Measurements from ENCODE around the gene CLIC3. TPM values are rescaled to one million over a fixed set of nuclear protein-coding genes. Genes with fewer than 3 reads are reported as not detected.
A peak's percentile ranks its signal among the peaks of the same experiment; 100 is the strongest.

The CLIC3 gene
- total RNA-seq, 6 experiments from 2014 or later, result 0.37 to 0.51 TPM; not detected in 4

DNA sequence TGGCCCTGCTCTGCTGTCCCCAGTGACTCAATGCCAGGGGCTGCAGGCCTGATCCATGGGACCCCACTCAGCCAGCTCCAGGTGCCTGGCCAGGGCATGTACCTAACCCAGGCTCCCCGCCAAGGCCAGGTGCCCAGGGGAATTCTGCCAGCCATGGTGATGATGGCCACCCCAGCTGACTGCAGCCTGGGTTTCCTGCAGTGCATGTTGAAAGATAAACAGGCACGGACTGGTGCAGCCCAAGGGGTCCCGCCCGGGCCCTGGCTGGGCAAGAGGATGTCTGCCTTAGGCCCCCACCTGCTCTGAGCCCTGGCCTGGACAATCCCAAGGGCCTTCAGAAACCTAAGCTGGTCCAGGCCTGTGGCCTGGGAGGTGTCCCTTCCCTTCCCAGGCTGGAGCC lies 30.5 kb upstream of the CLIC3 start:
- no peak for TF ChIP-seq POLR2A (IDR thresholded peaks at IDR 0.05)
- TF ChIP-seq, protein P1, sequence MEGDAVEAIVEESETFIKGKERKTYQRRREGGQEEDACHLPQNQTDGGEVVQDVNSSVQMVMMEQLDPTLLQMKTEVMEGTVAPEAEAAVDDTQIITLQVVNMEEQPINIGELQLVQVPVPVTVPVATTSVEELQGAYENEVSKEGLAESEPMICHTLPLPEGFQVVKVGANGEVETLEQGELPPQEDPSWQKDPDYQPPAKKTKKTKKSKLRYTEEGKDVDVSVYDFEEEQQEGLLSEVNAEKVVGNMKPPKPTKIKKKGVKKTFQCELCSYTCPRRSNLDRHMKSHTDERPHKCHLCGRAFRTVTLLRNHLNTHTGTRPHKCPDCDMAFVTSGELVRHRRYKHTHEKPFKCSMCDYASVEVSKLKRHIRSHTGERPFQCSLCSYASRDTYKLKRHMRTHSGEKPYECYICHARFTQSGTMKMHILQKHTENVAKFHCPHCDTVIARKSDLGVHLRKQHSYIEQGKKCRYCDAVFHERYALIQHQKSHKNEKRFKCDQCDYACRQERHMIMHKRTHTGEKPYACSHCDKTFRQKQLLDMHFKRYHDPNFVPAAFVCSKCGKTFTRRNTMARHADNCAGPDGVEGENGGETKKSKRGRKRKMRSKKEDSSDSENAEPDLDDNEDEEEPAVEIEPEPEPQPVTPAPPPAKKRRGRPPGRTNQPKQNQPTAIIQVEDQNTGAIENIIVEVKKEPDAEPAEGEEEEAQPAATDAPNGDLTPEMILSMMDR (IDR thresholded peaks at IDR 0.05), result no peak
- intact Hi-C loops (cut with DNase I), result no loop called here
- Histone ChIP-seq H3K36me3 (no peaks in the 10 kb centered on the region), H3K9me3 (no peaks in the 10 kb centered on the region), H3K4me3 (peak overlapping the region; percentile 51 to 57 (median 56)), H3K4me1 (peaks cover 0 to 61% (median 30%) of the 10 kb centered on the region in 4 donors), H3K27ac (peak overlapping the region; percentile 24 to 73 (median 33)), H3K27me3 (no peaks in the 10 kb centered on the region)
- ATAC-seq, result peak in 3 of 4 donors; percentile 0 to 14 (median 10)
- 10% methylated on average over 3 of the region's 4 CpGs for WGBS (ENCODE audit: insufficient coverage, low coverage, low lambda C conversion rate, missing lambda C conversion rate)
- DNase-seq, result peak; percentile 74 to 89 (median 83)

DNA sequence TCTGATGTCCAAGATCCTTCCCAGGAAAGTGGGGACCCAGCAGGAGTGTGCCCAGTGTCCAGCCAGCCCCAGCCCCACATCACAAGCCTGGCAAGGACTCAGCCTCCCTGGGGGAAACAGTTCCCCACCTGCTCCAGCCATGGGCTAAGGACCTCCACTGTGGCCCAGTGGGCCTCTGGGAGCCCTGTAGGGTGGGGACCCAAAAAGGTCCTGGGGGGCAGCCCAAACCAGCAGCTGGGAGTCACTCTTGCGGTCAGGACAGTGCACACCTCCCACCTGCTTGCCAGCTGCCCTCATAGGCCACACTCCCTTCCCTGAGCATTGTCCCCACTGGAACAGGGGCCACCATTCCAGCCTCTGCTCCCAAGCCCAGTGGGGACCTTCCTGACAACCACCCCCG lies 30.0 kb upstream of the CLIC3 start:
- ATAC-seq (no peak), DNase-seq (no peak)
- whole genome bisulfite sequencing (ENCODE audit: insufficient coverage, low coverage, low lambda C conversion rate, missing lambda C conversion rate), result 88% methylated on average over 1 of the region's 2 CpGs
- TF ChIP-seq, protein P1 (IDR thresholded peaks at IDR 0.05), result no peak
- no peak for TF ChIP-seq POLR2A (IDR thresholded peaks at IDR 0.05)
- no peaks in the 10 kb centered on the region for H3K27me3 ChIP-seq
- H3K4me1 ChIP-seq, result peaks cover 0 to 61% (median 30%) of the 10 kb centered on the region in 4 donors
- intact Hi-C loops (cut with DNase I), result no loop called here
- no peaks in the 10 kb centered on the region for H3K9me3 ChIP-seq
- peak overlapping the region in 1 of 3 donors; percentile 56 for H3K4me3 ChIP-seq
- no peaks in the 10 kb centered on the region for H3K36me3 ChIP-seq
- H3K27ac ChIP-seq, result peak overlapping the region in 1 of 3 donors; percentile 73

DNA sequence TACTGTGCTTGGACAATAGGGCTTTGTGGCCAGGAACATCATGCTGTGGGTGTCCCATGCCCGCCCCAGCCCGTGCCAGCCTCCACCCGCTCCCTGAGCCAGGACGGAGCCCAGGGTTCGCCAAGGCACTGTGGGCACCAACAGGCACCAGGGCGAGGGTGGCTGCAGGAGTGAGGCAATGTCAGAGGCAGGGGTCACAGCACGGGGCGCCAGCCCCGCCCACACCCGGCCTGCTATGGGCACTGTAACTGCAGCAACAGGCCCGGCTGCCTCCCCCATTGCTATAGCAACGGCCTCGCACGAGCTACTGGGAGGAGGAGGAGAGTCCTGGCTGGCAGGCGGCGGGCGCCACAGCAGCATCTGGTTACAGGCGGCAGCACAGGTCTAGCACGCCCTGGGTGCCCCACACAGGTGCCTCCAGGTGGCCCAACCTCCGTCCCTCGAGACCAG lies 29.2 kb upstream of the CLIC3 start:
- TF ChIP-seq, protein P1 (IDR thresholded peaks at IDR 0.05), result peak in 2 of 4 donors; percentile 18 to 27
- TF ChIP-seq POLR2A (IDR thresholded peaks at IDR 0.05), result no peak
- no CpG with 5 or more reads among the region's 21 CpGs for WGBS (ENCODE audit: insufficient coverage, low coverage, low lambda C conversion rate, missing lambda C conversion rate)
- DNase-seq (peak; percentile 90 to 96 (median 95)), ATAC-seq (peak; percentile 19 to 48 (median 44))
- intact Hi-C loops (cut with DNase I), result no loop called here
- peak overlapping the region in 1 of 3 donors; percentile 37 for H3K27ac ChIP-seq
- H3K27me3 ChIP-seq, result no peaks in the 10 kb centered on the region
- H3K36me3 ChIP-seq, result peaks cover 0 to 2% (median 0%) of the 10 kb centered on the region in 4 donors
- H3K4me3 ChIP-seq, result no peak overlapping the region
- H3K4me1 ChIP-seq, result peaks cover 0 to 61% (median 30%) of the 10 kb centered on the region in 4 donors
- no peaks in the 10 kb centered on the region for H3K9me3 ChIP-seq

DNA sequence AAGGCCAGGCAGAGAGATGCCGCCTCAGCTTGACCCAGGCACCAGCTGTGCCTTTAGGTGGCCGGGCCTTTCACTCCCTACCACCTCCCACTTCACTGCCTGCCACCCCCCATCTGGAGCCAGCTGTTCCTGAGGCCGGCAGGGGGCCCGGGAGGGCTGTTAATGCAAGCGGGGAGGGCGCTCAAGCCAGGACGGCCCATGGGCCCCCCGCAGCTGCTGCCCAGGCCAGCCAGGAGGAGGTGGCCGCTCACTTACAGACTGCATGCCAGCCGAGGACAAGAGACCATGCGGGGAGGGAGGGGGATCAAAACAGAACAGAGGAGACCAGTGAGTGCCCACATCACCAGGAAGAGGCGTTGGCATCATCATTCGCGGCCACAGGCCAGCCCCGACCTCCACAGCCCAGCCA lies 27.2 kb upstream of the CLIC3 start:
- H3K4me3 ChIP-seq, result no peak overlapping the region
- H3K36me3 ChIP-seq, result peaks cover 0 to 2% (median 0%) of the 10 kb centered on the region in 4 donors
- DNase-seq (no peak), ATAC-seq (no peak)
- no peaks in the 10 kb centered on the region for H3K27me3 ChIP-seq
- TF ChIP-seq, protein P1 (IDR thresholded peaks at IDR 0.05), result no peak
- no peak for TF ChIP-seq POLR2A (IDR thresholded peaks at IDR 0.05)
- H3K4me1 ChIP-seq, result peaks cover 0 to 52% (median 24%) of the 10 kb centered on the region in 4 donors
- peak overlapping the region in 2 of 3 donors; percentile 2 to 78 for H3K27ac ChIP-seq
- intact Hi-C loops (cut with DNase I), result no loop called here
- 100% methylated on average over 1 of the region's 15 CpGs for WGBS (ENCODE audit: insufficient coverage, low coverage, low lambda C conversion rate, missing lambda C conversion rate)
- no peaks in the 10 kb centered on the region for H3K9me3 ChIP-seq
